Left lung (tissue), 10 donors: ENCODE measurements around the gene GP1BA. TPM values are rescaled to one million over a fixed set of nuclear protein-coding genes. Genes with fewer than 3 reads are reported as not detected.

Source experiments
- ATAC-seq: fragments of 200-7000 bp; cut with Tn5 transposase; one replicate; pipeline ENCODE4 v1.9.1; 2020; ENCODE audit warnings: moderate library complexity
- DNase-seq, 4 donors: peaks; one replicate each; pipeline ENCODE4 v3.0.0-alpha.2; 2013 to 2020
- H3K27ac ChIP-seq, 2 donors: fragments of 200-600 bp; sonication (generic) in 1 of 2; one replicate each; pipeline versions ENCODE4 v1.5.0 to v1.8.0; 2020 to 2021
- H3K27me3 ChIP-seq, 2 donors: fragments of 200-600 bp; sonication (generic) in 1 of 2; one replicate each; pipeline versions ENCODE4 v1.5.0 to v1.8.0; 2020 to 2021
- H3K36me3 ChIP-seq, 2 donors: fragments of 200-600 bp; sonication (generic) in 1 of 2; one replicate each; pipeline versions ENCODE4 v1.5.0 to v1.8.0; 2020 to 2021
- H3K4me1 ChIP-seq, 2 donors: fragments of 200-600 bp; one replicate each; pipeline ENCODE4 v1.8.0; 2021
- H3K4me3 ChIP-seq, 2 donors: fragments of 200-600 bp; sonication (generic) in 1 of 2; one replicate each; pipeline versions ENCODE4 v1.5.0 to v1.8.0; 2020 to 2021; ENCODE audit warnings: mild to moderate bottlenecking in 1 of 2
- H3K9me3 ChIP-seq, 2 donors: fragments of 200-600 bp; sonication (generic) in 1 of 2; one replicate each; pipeline versions ENCODE4 v1.5.0 to v1.8.0; 2020 to 2021
- CTCF ChIP-seq, 2 donors: fragments of 200-600 bp; sonication (generic) in 1 of 2; IDR thresholded peaks; one replicate each; pipeline versions ENCODE4 v1.5.0 to v1.8.0; 2021; ENCODE audit warnings: antibody characterized with exemption in 2 of 2
- intact Hi-C, 2 donors: fragments of 100-400 bp; cut with DNase I; formaldehyde crosslinking; loops; one replicate each; pipeline versions ENCODE4 v1.11.2 to v1.14.2; 2022
- microRNA-seq, 2 donors: library from miRNA; unstranded; fragments of <30 nt; microRNA quantifications; one replicate each; pipeline ENCODE4, GENCODE V29; 2019
- polyA plus RNA-seq, 6 donors: library from polyadenylated mRNA; unstranded; fragments of 120-200 nt; gene quantifications; one replicate each; pipeline ENCODE4 v1.2.1, GENCODE V29; 2013; ENCODE audit not compliant: insufficient read length in 6 of 6
- total RNA-seq, 2 donors: library from RNA; stranded (reverse); fragmentation: NEBNext Ultra II Directional; extraction: Animal tissue kit (Norgen Biotek cat#: 25700); gene quantifications; one replicate each; pipeline ENCODE4 v1.2.1, GENCODE V29; 2021
- donor health status: DM: no; HTN: yes; CAD: no.
- donor health status: DM: no; HTN: no; CAD: no.

GP1BA gene
- total and polyA plus RNA-seq, 8 donors: 0.31 to 3.7 (median 3.4) TPM

GRCh38 chr17:4980644-4981216, 48.7 kb downstream of the GP1BA start:
- intact Hi-C loops: loop anchor here in 1 of 2 donors (10.0 kb wide), 1 partner anchor 84 kb away; no protein-coding TSS in a partner anchor
- H3K27me3 ChIP-seq: no peaks in the 10 kb centered on the region
- peaks cover 0 to 89% of the 10 kb centered on the region in 2 donors for H3K36me3 ChIP-seq
- peaks cover 0 to 56% of the 10 kb centered on the region in 2 donors for H3K4me1 ChIP-seq
- H3K4me3 ChIP-seq: no peak overlapping the region
- DNase-seq (peak in 1 of 4 donors; percentile 76), ATAC-seq (peak; percentile 79)
- H3K27ac ChIP-seq: peak overlapping the region in 1 of 2 donors; percentile 86
- peak; percentile 71 to 78 for TF ChIP-seq CTCF (IDR thresholded peaks at IDR 0.05)
- no peaks in the 10 kb centered on the region for H3K9me3 ChIP-seq

DNA sequence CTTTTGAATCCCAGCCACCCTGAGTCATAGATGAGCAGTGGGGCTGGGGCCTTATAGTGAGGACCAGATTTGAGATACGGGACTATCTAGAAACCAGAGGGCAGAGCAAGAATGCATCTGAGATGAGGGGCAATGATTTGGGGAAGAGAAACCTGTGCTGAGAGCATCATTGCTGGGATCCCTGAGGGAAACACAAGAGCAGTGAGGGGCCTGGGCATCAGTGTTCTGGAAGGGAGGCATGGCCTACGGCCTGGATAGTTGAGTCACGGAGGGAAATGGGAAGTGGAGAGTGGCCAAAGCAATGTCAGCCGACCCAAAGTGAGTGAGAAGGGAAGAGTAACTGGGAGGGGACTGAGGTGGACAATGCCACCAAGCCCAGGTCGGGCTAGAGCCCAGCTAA, 50.2 kb downstream of the GP1BA start:
- H3K4me3 ChIP-seq: no peak overlapping the region
- H3K9me3 ChIP-seq: no peaks in the 10 kb centered on the region
- H3K36me3 ChIP-seq: peaks cover 0 to 73% of the 10 kb centered on the region in 2 donors
- TF ChIP-seq CTCF (IDR thresholded peaks at IDR 0.05): no peak
- peak overlapping the region in 1 of 2 donors; percentile 37 for H3K27ac ChIP-seq
- no peaks in the 10 kb centered on the region for H3K27me3 ChIP-seq
- no peak for ATAC-seq
- no peak for DNase-seq
- intact Hi-C loops: loop anchor here in 1 of 2 donors (10.0 kb wide), 1 partner anchor 82 kb away; no protein-coding TSS in a partner anchor
- H3K4me1 ChIP-seq: peaks cover 12 to 69% of the 10 kb centered on the region in 2 donors

Small RNA genes within 50 kb of the gene (microRNA-seq; reads per million reads assigned to microRNA genes)
- 0 to 0.50 reads per million in 2 donors for gene MIR6864
- gene MIR6865: 0 to 0.27 reads per million in 2 donors

Other genes with a start within 250 kb of the GP1BA start
- 10 to 100 TPM; 42.2 to 48.8 TPM for gene PELP1, start 228.1 kb upstream of the GP1BA start, total RNA-seq
- 10 to 100 TPM; 45.9 to 55.1 (median 46.7) TPM for gene PELP1, start 228.1 kb upstream of the GP1BA start, polyA plus RNA-seq
- 100 to 1,000 TPM in 1 of 2 donors, 10 to 100 TPM in 1; 91.8 to 240 TPM for gene ARRB2, start 221.6 kb upstream of the GP1BA start, total RNA-seq
- gene ARRB2, start 221.6 kb upstream of the GP1BA start, polyA plus RNA-seq: 10 to 100 TPM; 41.3 to 55.8 (median 47.0) TPM
- gene MED11, start 200.8 kb upstream of the GP1BA start, total RNA-seq: 10 to 100 TPM; 22.6 to 23.6 TPM
- gene MED11, start 200.8 kb upstream of the GP1BA start, polyA plus RNA-seq: 10 to 100 TPM; 19.9 to 26.5 (median 22.9) TPM
- 1 to 10 TPM; 4.1 to 5.2 TPM for gene ZMYND15, start 192.4 kb upstream of the GP1BA start, total RNA-seq
- under 1 TPM; 0.34 to 0.84 (median 0.51) TPM for gene ZMYND15, start 192.4 kb upstream of the GP1BA start, polyA plus RNA-seq
- 100 to 1,000 TPM; 122 to 147 TPM for gene CXCL16, start 192.3 kb upstream of the GP1BA start, total RNA-seq
- 10 to 100 TPM; 14.2 to 20.8 (median 15.2) TPM for gene CXCL16, start 192.3 kb upstream of the GP1BA start, polyA plus RNA-seq
- not detected for gene TM4SF5, start 160.4 kb upstream of the GP1BA start, total RNA-seq
- gene TM4SF5, start 160.4 kb upstream of the GP1BA start, polyA plus RNA-seq: not detected
- gene VMO1, start 145.9 kb upstream of the GP1BA start, total RNA-seq: 1 to 10 TPM; 2.1 to 6.0 TPM
- 1 to 10 TPM in 1 of 6 donors, under 1 TPM in 5; 0.22 to 1.0 (median 0.34) TPM for gene VMO1, start 145.9 kb upstream of the GP1BA start, polyA plus RNA-seq
- not detected for gene GLTPD2, start 143.3 kb upstream of the GP1BA start, total RNA-seq
- 1 to 10 TPM in 3 of 6 donors, under 1 TPM in 3; 0.59 to 1.5 (median 0.99) TPM for gene GLTPD2, start 143.3 kb upstream of the GP1BA start, polyA plus RNA-seq
- 100 to 1,000 TPM; 102 to 129 TPM for gene PSMB6, start 136.1 kb upstream of the GP1BA start, total RNA-seq
- gene PSMB6, start 136.1 kb upstream of the GP1BA start, polyA plus RNA-seq: 100 to 1,000 TPM in 3 of 6 donors, 10 to 100 TPM in 3; 91.9 to 113 (median 99.6) TPM
- gene PLD2, start 125.1 kb upstream of the GP1BA start, total RNA-seq: 10 to 100 TPM; 30.0 to 34.7 TPM
- gene PLD2, start 125.1 kb upstream of the GP1BA start, polyA plus RNA-seq: 10 to 100 TPM; 57.5 to 70.0 (median 61.8) TPM
- 10 to 100 TPM; 84.1 to 85.4 TPM for gene MINK1, start 98.9 kb upstream of the GP1BA start, total RNA-seq
- 10 to 100 TPM; 53.5 to 77.7 (median 64.0) TPM for gene MINK1, start 98.9 kb upstream of the GP1BA start, polyA plus RNA-seq
- gene C17orf107, start 32.7 kb upstream of the GP1BA start, total RNA-seq: 1 to 10 TPM; 2.0 to 5.3 TPM
- gene C17orf107, start 32.7 kb upstream of the GP1BA start, polyA plus RNA-seq: 1 to 10 TPM in 2 of 6 donors, under 1 TPM in 4; 0.63 to 1.5 (median 0.82) TPM
- gene CHRNE, start 29.2 kb upstream of the GP1BA start, total RNA-seq: 1 to 10 TPM; 2.9 to 4.9 TPM
- 1 to 10 TPM in 1 of 6 donors, under 1 TPM in 5; 0.56 to 1.5 (median 0.83) TPM for gene CHRNE, start 29.2 kb upstream of the GP1BA start, polyA plus RNA-seq
- 10 to 100 TPM; 58.6 to 70.5 TPM for gene SLC25A11, start 7.8 kb downstream of the GP1BA start, total RNA-seq
- 10 to 100 TPM; 38.4 to 56.2 (median 46.9) TPM for gene SLC25A11, start 7.8 kb downstream of the GP1BA start, polyA plus RNA-seq
- 100 to 1,000 TPM; 102 to 108 TPM for gene RNF167, start 8.0 kb downstream of the GP1BA start, total RNA-seq
- gene RNF167, start 8.0 kb downstream of the GP1BA start, polyA plus RNA-seq: 100 to 1,000 TPM; 101 to 126 (median 119) TPM
- 100 to 1,000 TPM; 619 to 987 TPM for gene PFN1, start 16.3 kb downstream of the GP1BA start, total RNA-seq
- 100 to 1,000 TPM; 337 to 506 (median 415) TPM for gene PFN1, start 16.3 kb downstream of the GP1BA start, polyA plus RNA-seq
- 10 to 100 TPM; 15.0 to 15.9 TPM for gene ENO3, start 18.8 kb downstream of the GP1BA start, total RNA-seq
- 10 to 100 TPM; 10.7 to 22.4 (median 15.6) TPM for gene ENO3, start 18.8 kb downstream of the GP1BA start, polyA plus RNA-seq
- gene SPAG7, start 35.5 kb downstream of the GP1BA start, total RNA-seq: 10 to 100 TPM; 47.2 to 59.3 TPM
- 10 to 100 TPM; 73.4 to 78.6 (median 75.2) TPM for gene SPAG7, start 35.5 kb downstream of the GP1BA start, polyA plus RNA-seq
- gene CAMTA2, start 55.4 kb downstream of the GP1BA start, total RNA-seq: 10 to 100 TPM; 51.3 to 64.9 TPM
- 10 to 100 TPM; 28.6 to 40.8 (median 33.3) TPM for gene CAMTA2, start 55.4 kb downstream of the GP1BA start, polyA plus RNA-seq
- 1 to 10 TPM; 1.0 to 2.4 TPM for gene INCA1, start 65.2 kb downstream of the GP1BA start, total RNA-seq
- 10 to 100 TPM in 2 of 6 donors, 1 to 10 TPM in 4; 8.1 to 11.5 (median 9.1) TPM for gene INCA1, start 65.2 kb downstream of the GP1BA start, polyA plus RNA-seq
- gene KIF1C, start 65.7 kb downstream of the GP1BA start, total RNA-seq: 100 to 1,000 TPM; 205 to 239 TPM
- gene KIF1C, start 65.7 kb downstream of the GP1BA start, polyA plus RNA-seq: 10 to 100 TPM; 48.9 to 75.0 (median 65.9) TPM
- under 1 TPM; 0.58 to 0.73 TPM for gene SLC52A1, start 103.1 kb downstream of the GP1BA start, total RNA-seq
- under 1 TPM; 0.13 to 0.34 (median 0.25) TPM for gene SLC52A1, start 103.1 kb downstream of the GP1BA start, polyA plus RNA-seq
- gene ZFP3, start 146.2 kb downstream of the GP1BA start, total RNA-seq: 1 to 10 TPM; 4.9 to 5.7 TPM
- 10 to 100 TPM in 1 of 6 donors, 1 to 10 TPM in 5; 8.7 to 10.3 (median 9.5) TPM for gene ZFP3, start 146.2 kb downstream of the GP1BA start, polyA plus RNA-seq
- gene ZNF232, start 179.6 kb downstream of the GP1BA start, total RNA-seq: 10 to 100 TPM in 1 of 2 donors, 1 to 10 TPM in 1; 7.7 to 12.5 TPM
- gene ZNF232, start 179.6 kb downstream of the GP1BA start, polyA plus RNA-seq: 10 to 100 TPM; 16.9 to 50.6 (median 42.3) TPM
- under 1 TPM; 0.15 to 0.21 TPM for gene USP6, start 183.8 kb downstream of the GP1BA start, total RNA-seq
- gene USP6, start 183.8 kb downstream of the GP1BA start, polyA plus RNA-seq: 10 to 100 TPM in 3 of 6 donors, 1 to 10 TPM in 3; 2.0 to 16.5 (median 11.4) TPM